Measurements from ENCODE around the gene FOXD4L3.
"Not testable (repeated sequence)": the region's sequence is repeated elsewhere in the genome, so short reads cannot be mapped to it uniquely, and the experiment has no call there.

The FOXD4L3 gene

GRCh38 chr9:68351689-68352088 is 49.0 kb downstream of the FOXD4L3 start:
- DNase-seq: not testable (repeated sequence)
